SH-SY5Y (cell line): ENCODE data around the gene RBM5.

Experiments used
- GATA2 ChIP-seq: IDR thresholded peaks from 2 replicates; pipeline ENCODE4 v1.6.1; 2011; ENCODE audit warnings: mild to moderate bottlenecking, low read depth, low read length
- GATA3 ChIP-seq: IDR thresholded peaks from 2 replicates; pipeline ENCODE4 v1.6.1; 2011; ENCODE audit warnings: low read depth, mild to moderate bottlenecking, low read length, moderate library complexity

DNA sequence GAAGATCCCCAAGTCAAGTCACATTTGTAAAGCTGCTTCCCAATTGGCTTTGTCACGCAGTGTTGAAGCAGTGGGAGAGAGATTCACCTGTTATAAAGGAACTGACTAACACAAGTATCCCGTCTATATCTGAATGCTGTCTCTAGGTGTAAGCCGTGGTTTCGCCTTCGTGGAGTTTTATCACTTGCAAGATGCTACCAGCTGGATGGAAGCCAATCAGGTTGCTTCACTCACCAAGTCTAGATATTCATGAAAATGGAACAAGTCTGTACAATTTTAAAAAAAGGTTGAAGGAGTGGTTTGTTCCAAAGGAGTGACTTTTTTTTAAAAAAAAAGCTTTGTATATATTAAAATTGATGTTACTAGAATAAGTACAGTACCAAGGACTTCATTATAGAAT is 11.7 kb downstream of the RBM5 start:
- TF ChIP-seq GATA2 (no peak), GATA3 (no peak)
